H1 (cell line): ENCODE measurements around the gene SUPT4H1. TPM values are rescaled to one million over a fixed set of nuclear protein-coding genes. Genes with fewer than 3 reads are reported as not detected.

Experiments used
- RAD21 ChIP-seq, 2 experiments: IDR thresholded peaks in 1 of 2; conservative IDR thresholded peaks in 1 of 2; 2 replicates each; pipeline ENCODE4 v1.6.1; 2011; ENCODE audit warnings: low read depth in 2 of 2, low read length in 2 of 2, improper control_type of control experiment in 1 of 2, inconsistent platforms in 1 of 2, mild to moderate bottlenecking in 1 of 2, moderate library complexity in 1 of 2
- RNF2 ChIP-seq: fragments of 200-900, 300-1000 bp; sonication (generic); IDR thresholded peaks from 2 replicates; pipeline ENCODE4 v1.7.1; 2016; ENCODE audit warnings: borderline replicate concordance, low read depth, mild to moderate bottlenecking, antibody characterized with exemption, low read length; ENCODE audit not compliant: poor library complexity, severe bottlenecking; ENCODE audit errors: missing control alignments
- SAP30 ChIP-seq: fragments of 300-600 bp; sonication (generic); IDR thresholded peaks from 2 replicates; pipeline ENCODE4 v1.7.1; 2012; ENCODE audit warnings: low read length, moderate library complexity, mild to moderate bottlenecking, inconsistent platforms; ENCODE audit not compliant: insufficient read depth, insufficient replicate concordance
- SRF ChIP-seq: IDR thresholded peaks from 2 replicates; pipeline ENCODE4 v1.6.1; 2011; ENCODE audit warnings: mild to moderate bottlenecking, low read depth, low read length, moderate library complexity
- polyA plus RNA-seq, 7 experiments: library from polyadenylated mRNA; depleted of rRNA in 3 of 7; stranded (reverse) in 5 of 7; unstranded in 2 of 7; fragments of >200 nt in 5 of 7; fragments of 200-250 nt in 2 of 7; gene quantifications; 1 replicate in 5 of 7; 2 replicates in 1 of 7; 4 replicates in 1 of 7; pipeline versions ENCODE4 v1.2.1 to v1.2.3, GENCODE V29; 2011 to 2013; ENCODE audit warnings: missing spikeins in 2 of 7, mixed read lengths in 2 of 7
- total RNA-seq: library from RNA; stranded (reverse); fragmentation: NEBNext Ultra II Directional; extraction: Animal tissue kit (Norgen Biotek cat#: 25700); gene quantifications from 2 replicates; pipeline ENCODE4 v1.2.1, GENCODE V29; 2021
- TF ChIP-seq, protein P1 (sequence below): fragments of 300-600 bp; sonication (generic); IDR thresholded peaks from 2 replicates; pipeline ENCODE4 v1.7.1; 2012; ENCODE audit warnings: low read length, moderate library complexity, mild to moderate bottlenecking, inconsistent platforms; ENCODE audit not compliant: insufficient replicate concordance
- TF ChIP-seq, protein P2 (sequence below): IDR thresholded peaks from 2 replicates; pipeline ENCODE4 v1.6.1; 2012; ENCODE audit warnings: low read length, inconsistent platforms
- TF ChIP-seq, protein P3 (sequence below): IDR thresholded peaks from 2 replicates; pipeline ENCODE4 v1.6.1; 2012; ENCODE audit warnings: inconsistent platforms

The SUPT4H1 gene
- total and polyA plus RNA-seq, 2 of the 8 experiments (the other 6 are each of a cell fraction or from before 2014, with no cell fraction given): 112 to 143 TPM

DNA sequence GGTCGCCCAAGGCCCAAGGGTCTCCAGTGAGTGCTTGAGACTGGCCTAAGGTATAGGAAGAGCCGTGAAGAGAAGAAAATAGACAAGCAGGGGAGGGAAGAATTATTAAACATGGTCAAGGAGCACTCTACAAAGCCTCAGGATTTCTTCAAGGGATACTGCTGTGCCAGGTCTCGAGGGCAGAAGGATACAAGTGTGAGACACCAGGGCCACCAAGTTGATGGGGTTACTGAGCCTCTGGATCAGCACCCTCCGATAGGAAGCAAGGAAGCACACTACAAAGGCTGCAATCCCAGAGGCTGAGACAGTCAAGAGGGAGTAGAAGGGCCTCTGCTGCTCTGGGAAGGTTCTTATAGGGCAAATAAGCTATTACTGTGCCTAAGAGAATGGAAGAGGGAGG lies 6.5 kb downstream of the SUPT4H1 start (continued):
- TF ChIP-seq, protein P1, sequence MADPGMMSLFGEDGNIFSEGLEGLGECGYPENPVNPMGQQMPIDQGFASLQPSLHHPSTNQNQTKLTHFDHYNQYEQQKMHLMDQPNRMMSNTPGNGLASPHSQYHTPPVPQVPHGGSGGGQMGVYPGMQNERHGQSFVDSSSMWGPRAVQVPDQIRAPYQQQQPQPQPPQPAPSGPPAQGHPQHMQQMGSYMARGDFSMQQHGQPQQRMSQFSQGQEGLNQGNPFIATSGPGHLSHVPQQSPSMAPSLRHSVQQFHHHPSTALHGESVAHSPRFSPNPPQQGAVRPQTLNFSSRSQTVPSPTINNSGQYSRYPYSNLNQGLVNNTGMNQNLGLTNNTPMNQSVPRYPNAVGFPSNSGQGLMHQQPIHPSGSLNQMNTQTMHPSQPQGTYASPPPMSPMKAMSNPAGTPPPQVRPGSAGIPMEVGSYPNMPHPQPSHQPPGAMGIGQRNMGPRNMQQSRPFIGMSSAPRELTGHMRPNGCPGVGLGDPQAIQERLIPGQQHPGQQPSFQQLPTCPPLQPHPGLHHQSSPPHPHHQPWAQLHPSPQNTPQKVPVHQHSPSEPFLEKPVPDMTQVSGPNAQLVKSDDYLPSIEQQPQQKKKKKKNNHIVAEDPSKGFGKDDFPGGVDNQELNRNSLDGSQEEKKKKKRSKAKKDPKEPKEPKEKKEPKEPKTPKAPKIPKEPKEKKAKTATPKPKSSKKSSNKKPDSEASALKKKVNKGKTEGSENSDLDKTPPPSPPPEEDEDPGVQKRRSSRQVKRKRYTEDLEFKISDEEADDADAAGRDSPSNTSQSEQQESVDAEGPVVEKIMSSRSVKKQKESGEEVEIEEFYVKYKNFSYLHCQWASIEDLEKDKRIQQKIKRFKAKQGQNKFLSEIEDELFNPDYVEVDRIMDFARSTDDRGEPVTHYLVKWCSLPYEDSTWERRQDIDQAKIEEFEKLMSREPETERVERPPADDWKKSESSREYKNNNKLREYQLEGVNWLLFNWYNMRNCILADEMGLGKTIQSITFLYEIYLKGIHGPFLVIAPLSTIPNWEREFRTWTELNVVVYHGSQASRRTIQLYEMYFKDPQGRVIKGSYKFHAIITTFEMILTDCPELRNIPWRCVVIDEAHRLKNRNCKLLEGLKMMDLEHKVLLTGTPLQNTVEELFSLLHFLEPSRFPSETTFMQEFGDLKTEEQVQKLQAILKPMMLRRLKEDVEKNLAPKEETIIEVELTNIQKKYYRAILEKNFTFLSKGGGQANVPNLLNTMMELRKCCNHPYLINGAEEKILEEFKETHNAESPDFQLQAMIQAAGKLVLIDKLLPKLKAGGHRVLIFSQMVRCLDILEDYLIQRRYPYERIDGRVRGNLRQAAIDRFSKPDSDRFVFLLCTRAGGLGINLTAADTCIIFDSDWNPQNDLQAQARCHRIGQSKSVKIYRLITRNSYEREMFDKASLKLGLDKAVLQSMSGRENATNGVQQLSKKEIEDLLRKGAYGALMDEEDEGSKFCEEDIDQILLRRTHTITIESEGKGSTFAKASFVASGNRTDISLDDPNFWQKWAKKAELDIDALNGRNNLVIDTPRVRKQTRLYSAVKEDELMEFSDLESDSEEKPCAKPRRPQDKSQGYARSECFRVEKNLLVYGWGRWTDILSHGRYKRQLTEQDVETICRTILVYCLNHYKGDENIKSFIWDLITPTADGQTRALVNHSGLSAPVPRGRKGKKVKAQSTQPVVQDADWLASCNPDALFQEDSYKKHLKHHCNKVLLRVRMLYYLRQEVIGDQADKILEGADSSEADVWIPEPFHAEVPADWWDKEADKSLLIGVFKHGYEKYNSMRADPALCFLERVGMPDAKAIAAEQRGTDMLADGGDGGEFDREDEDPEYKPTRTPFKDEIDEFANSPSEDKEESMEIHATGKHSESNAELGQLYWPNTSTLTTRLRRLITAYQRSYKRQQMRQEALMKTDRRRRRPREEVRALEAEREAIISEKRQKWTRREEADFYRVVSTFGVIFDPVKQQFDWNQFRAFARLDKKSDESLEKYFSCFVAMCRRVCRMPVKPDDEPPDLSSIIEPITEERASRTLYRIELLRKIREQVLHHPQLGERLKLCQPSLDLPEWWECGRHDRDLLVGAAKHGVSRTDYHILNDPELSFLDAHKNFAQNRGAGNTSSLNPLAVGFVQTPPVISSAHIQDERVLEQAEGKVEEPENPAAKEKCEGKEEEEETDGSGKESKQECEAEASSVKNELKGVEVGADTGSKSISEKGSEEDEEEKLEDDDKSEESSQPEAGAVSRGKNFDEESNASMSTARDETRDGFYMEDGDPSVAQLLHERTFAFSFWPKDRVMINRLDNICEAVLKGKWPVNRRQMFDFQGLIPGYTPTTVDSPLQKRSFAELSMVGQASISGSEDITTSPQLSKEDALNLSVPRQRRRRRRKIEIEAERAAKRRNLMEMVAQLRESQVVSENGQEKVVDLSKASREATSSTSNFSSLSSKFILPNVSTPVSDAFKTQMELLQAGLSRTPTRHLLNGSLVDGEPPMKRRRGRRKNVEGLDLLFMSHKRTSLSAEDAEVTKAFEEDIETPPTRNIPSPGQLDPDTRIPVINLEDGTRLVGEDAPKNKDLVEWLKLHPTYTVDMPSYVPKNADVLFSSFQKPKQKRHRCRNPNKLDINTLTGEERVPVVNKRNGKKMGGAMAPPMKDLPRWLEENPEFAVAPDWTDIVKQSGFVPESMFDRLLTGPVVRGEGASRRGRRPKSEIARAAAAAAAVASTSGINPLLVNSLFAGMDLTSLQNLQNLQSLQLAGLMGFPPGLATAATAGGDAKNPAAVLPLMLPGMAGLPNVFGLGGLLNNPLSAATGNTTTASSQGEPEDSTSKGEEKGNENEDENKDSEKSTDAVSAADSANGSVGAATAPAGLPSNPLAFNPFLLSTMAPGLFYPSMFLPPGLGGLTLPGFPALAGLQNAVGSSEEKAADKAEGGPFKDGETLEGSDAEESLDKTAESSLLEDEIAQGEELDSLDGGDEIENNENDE: no peak
- TF ChIP-seq, protein P2, sequence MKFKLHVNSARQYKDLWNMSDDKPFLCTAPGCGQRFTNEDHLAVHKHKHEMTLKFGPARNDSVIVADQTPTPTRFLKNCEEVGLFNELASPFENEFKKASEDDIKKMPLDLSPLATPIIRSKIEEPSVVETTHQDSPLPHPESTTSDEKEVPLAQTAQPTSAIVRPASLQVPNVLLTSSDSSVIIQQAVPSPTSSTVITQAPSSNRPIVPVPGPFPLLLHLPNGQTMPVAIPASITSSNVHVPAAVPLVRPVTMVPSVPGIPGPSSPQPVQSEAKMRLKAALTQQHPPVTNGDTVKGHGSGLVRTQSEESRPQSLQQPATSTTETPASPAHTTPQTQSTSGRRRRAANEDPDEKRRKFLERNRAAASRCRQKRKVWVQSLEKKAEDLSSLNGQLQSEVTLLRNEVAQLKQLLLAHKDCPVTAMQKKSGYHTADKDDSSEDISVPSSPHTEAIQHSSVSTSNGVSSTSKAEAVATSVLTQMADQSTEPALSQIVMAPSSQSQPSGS: no peak
- TF ChIP-seq, protein P3, sequence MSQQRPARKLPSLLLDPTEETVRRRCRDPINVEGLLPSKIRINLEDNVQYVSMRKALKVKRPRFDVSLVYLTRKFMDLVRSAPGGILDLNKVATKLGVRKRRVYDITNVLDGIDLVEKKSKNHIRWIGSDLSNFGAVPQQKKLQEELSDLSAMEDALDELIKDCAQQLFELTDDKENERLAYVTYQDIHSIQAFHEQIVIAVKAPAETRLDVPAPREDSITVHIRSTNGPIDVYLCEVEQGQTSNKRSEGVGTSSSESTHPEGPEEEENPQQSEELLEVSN: no peak
- TF ChIP-seq SAP30: no peak
- TF ChIP-seq SRF: no peak
- no peak for TF ChIP-seq RNF2
- TF ChIP-seq RAD21 (IDR thresholded peaks at IDR 0.05 in 1 of 2, conservative IDR thresholded peaks at IDR 0.05 in 1 of 2; ENCODE audit: low read depth in 2 of 2, low read length in 2 of 2): no peak
